Hepatocyte (in vitro differentiated cells): ENCODE data around the gene TLX2. TPM values are rescaled to one million over a fixed set of nuclear protein-coding genes. Genes with fewer than 3 reads are reported as not detected.

Experiments used
- DNase-seq: peaks from one replicate; pipeline ENCODE4 v3.0.0-alpha.2; 2016; ENCODE audit warnings: low spot score
- H2AFZ ChIP-seq: fragments of 200-600 bp; sonication (generic); 2 replicates; pipeline ENCODE4 v1.6.0; 2016; ENCODE audit warnings: antibody characterized with exemption, mild to moderate bottlenecking
- H3K27ac ChIP-seq: fragments of 200-600 bp; sonication (generic); 2 replicates; pipeline ENCODE4 v1.5.1; 2016; ENCODE audit warnings: mild to moderate bottlenecking
- H3K27me3 ChIP-seq: fragments of 200-600 bp; sonication (generic); 2 replicates; pipeline ENCODE4 v1.6.1; 2016
- H3K36me3 ChIP-seq: fragments of 200-600 bp; sonication (generic); replicated peaks from 2 replicates; pipeline ENCODE4 v1.5.1; 2016; ENCODE audit warnings: low read depth; ENCODE audit not compliant: insufficient read depth
- H3K4me1 ChIP-seq: fragments of 200-600 bp; sonication (generic); 2 replicates; pipeline ENCODE4 v1.5.1; 2016; ENCODE audit warnings: mild to moderate bottlenecking, moderate library complexity; ENCODE audit not compliant: insufficient read depth
- H3K4me2 ChIP-seq: fragments of 200-600 bp; sonication (generic); 2 replicates; pipeline ENCODE4 v1.6.0; 2016
- H3K4me3 ChIP-seq: fragments of 200-600 bp; sonication (generic); 2 replicates; pipeline ENCODE4 v1.5.1; 2016; ENCODE audit warnings: mild to moderate bottlenecking
- H3K79me2 ChIP-seq: fragments of 200-600 bp; sonication (generic); 2 replicates; pipeline ENCODE4 v1.6.0; 2017; ENCODE audit warnings: mild to moderate bottlenecking
- H3K9me2 ChIP-seq: fragments of 200-600 bp; sonication (generic); replicated peaks from 2 replicates; pipeline ENCODE4 v1.6.0; 2017; ENCODE audit warnings: mild to moderate bottlenecking; ENCODE audit not compliant: insufficient read depth
- H3K9me3 ChIP-seq: fragments of 200-600 bp; sonication (generic); 2 replicates; pipeline ENCODE4 v1.5.1; 2016; ENCODE audit warnings: low read depth, mild to moderate bottlenecking
- H4K20me1 ChIP-seq: fragments of 200-600 bp; sonication (generic); 2 replicates; pipeline ENCODE4 v1.6.0; 2016; ENCODE audit warnings: mild to moderate bottlenecking; ENCODE audit not compliant: insufficient read depth, poor library complexity, severe bottlenecking
- CTCF ChIP-seq: fragments of 200-600 bp; sonication (generic); IDR thresholded peaks from 2 replicates; pipeline ENCODE4 v1.5.1; 2016; ENCODE audit warnings: antibody characterized with exemption, mild to moderate bottlenecking; ENCODE audit not compliant: poor library complexity
- EZH2 ChIP-seq: fragments of 200-600 bp; sonication (generic); IDR thresholded peaks from 2 replicates; pipeline ENCODE4 v1.6.1; 2016; ENCODE audit warnings: antibody characterized with exemption, mild to moderate bottlenecking, borderline replicate concordance
- EZH2phosphoT487 ChIP-seq: fragments of 200-600 bp; sonication (generic); IDR thresholded peaks from one replicate; pipeline ENCODE4 v1.6.1; 2018; ENCODE audit warnings: antibody characterized with exemption, mild to moderate bottlenecking, low read depth, moderate library complexity; ENCODE audit not compliant: unreplicated experiment, severe bottlenecking
- WGBS: methylation state at CpG from one replicate; pipeline ENCODE4 v1.1.6; 2016; ENCODE audit warnings: low lambda C conversion rate; ENCODE audit errors: missing lambda C conversion rate; 5-methylcytosine and 5-hydroxymethylcytosine counted together
- polyA plus RNA-seq: library from polyadenylated mRNA; unstranded; fragments of >200 nt; fragmentation: Nextera tagmentation; extraction: Ambion mirVana; gene quantifications from 2 replicates; pipeline ENCODE4 v1.2.1, GENCODE V29; 2016
- total RNA-seq: library from RNA; depleted of rRNA; stranded (reverse); fragments of >200 nt; gene quantifications from 2 replicates; pipeline ENCODE4 v1.2.3, GENCODE V29; 2014

Gene TLX2
- total and polyA plus RNA-seq, 2 experiments from 2014 or later: not detected

- 1% methylated on average over 76 of the region's 87 CpGs for WGBS
- Histone ChIP-seq H3K9me2 (no peaks in the 10 kb centered on the region), H3K9me3 (no peaks in the 10 kb centered on the region), H3K4me2 (peak within 1 kb of the TSS; percentile 97), H3K27ac (peak within 1 kb of the TSS; percentile 89), H3K4me1 (no peaks in the 10 kb centered on the region), H3K4me3 (peak within 1 kb of the TSS; percentile 90), H4K20me1 (peaks cover 7% of the 10 kb centered on the region), H3K27me3 (no peaks in the 10 kb centered on the region), H3K79me2 (peaks cover 32% of the 10 kb centered on the region), H3K36me3 (no peaks in the 10 kb centered on the region), H2AFZ (peak within 1 kb of the TSS; percentile 65)
- DNase-seq: peak; percentile 99
- TF ChIP-seq EZH2: no peak
- TF ChIP-seq CTCF: no peak
- TF ChIP-seq EZH2phosphoT487: no peak
Observed at GRCh38 chr2:74529357-74530238, 15.3 kb downstream of the TLX2 start, which contains the start of the genes AUP1 and HTRA2. Gene AUP1, minus strand, starts transcription at chr2:74529706. Its CDS starts 77 bp downstream, at chr2:74529629. Gene HTRA2, plus strand, starts transcription at chr2:74529933. Its CDS starts 74 bp downstream, at chr2:74530007.

- H3K4me1 ChIP-seq: no peaks in the 10 kb centered on the region
- WGBS: 7% methylated on average over 48 of the region's 54 CpGs
- H3K4me3 ChIP-seq: peak overlapping the region; percentile 90
- H3K27ac ChIP-seq: peak overlapping the region; percentile 12
- H3K4me2 ChIP-seq: peak overlapping the region; percentile 94
- peaks cover 32% of the 10 kb centered on the region for H3K79me2 ChIP-seq
- no peaks in the 10 kb centered on the region for H3K9me2 ChIP-seq
- TF ChIP-seq EZH2phosphoT487 (no peak), EZH2 (no peak), CTCF (no peak)
- no peaks in the 10 kb centered on the region for H3K27me3 ChIP-seq
- DNase-seq: peak; percentile 48
- H3K36me3 ChIP-seq: no peaks in the 10 kb centered on the region
- peaks cover 7% of the 10 kb centered on the region for H4K20me1 ChIP-seq
- no peaks in the 10 kb centered on the region for H3K9me3 ChIP-seq
- H2AFZ ChIP-seq: peak overlapping the region; percentile 65
Observed at GRCh38 chr2:74530239-74531187, 16.3 kb downstream of the TLX2 start.

- H3K4me2 ChIP-seq: no peak overlapping the region
- no peak overlapping the region for H3K4me3 ChIP-seq
- WGBS: 90% methylated on average over 7 of the region's 7 CpGs
- H3K27ac ChIP-seq: no peak overlapping the region
- peaks cover 32% of the 10 kb centered on the region for H3K79me2 ChIP-seq
- no peaks in the 10 kb centered on the region for H3K27me3 ChIP-seq
- TF ChIP-seq EZH2phosphoT487: no peak
- no peak for TF ChIP-seq EZH2
- no peak for TF ChIP-seq CTCF
- H3K4me1 ChIP-seq: no peaks in the 10 kb centered on the region
- H3K9me2 ChIP-seq: no peaks in the 10 kb centered on the region
- H3K36me3 ChIP-seq: no peaks in the 10 kb centered on the region
- peaks cover 7% of the 10 kb centered on the region for H4K20me1 ChIP-seq
- no peaks in the 10 kb centered on the region for H3K9me3 ChIP-seq
- no peak for DNase-seq
- no peak overlapping the region for H2AFZ ChIP-seq
Observed at GRCh38 chr2:74531666-74532065, 17.4 kb downstream of the TLX2 start.
